Activated naive CD4-positive, alpha-beta T cell (primary cell): Measurements from ENCODE around the gene PRKCE.

Source experiments
- DNase-seq, 4 experiments: peaks; one replicate each; lab custom pipeline; 2025; lab: John Stamatoyannopoulos, UW

Gene PRKCE

DNA sequence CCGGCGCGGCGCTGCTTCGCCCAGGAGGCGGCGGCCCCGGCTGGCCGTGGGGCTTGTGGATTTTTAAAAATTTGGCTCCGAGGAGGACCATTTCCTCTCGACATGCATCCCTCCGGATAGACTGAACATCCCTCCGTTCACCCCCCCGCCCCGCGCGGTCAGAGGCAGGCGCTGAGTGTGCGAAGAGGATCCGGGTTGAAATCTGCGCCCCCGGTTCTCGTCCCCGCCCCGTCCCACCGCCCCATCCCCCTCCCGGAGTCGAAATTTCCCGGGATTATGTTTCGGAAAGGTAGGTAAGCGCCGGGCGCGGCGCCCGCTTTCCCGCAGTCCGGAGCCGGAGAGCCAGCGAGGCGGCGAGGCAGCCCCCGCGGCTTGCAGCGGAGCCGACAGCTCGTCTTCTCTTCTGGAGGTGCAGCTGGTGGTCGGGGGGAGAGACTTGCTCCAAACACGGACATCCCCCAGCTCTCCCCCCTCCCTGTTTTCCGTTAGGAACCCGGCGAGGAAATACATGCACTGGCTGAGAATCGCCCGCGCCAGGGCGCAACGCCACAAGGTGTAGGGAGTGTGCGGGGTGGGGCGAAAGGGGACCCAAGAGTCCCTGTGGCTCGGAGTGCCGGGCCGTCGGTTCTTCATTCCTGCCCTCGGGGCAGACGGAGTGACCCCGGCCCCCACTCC, at the start of gene PRKCE:
Gene PRKCE, plus strand, starts transcription at position 261 of the 675 bp plus-strand sequence.
- DNase-seq: peak; percentile 32 to 58 (median 41)

DNA sequence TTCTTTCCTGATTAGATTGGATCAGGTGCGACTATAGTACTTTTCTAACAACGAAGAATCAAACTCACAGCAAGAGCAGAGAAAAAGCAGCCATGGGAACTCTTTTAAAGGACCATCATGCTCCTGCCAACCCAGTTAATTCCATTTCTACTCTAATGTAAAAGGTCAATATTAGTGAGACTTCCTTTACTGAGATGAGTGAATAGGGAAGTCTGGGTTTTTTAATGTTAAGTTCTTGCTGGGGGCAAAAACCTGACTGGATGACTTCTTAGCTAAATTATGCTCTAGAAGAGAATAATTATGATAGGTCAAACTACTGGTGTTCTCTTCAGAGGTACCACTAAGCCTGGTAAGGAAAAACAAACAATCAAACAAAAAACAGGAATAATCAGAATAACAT, 48.9 kb upstream of the PRKCE start:
- DNase-seq: no peak

GRCh38 chr2:45605116-45605515, 46.4 kb upstream of the PRKCE start:
- DNase-seq: no peak

- DNase-seq: no peak
Observed at GRCh38 chr2:45606796-45607195, 44.7 kb upstream of the PRKCE start.

DNA sequence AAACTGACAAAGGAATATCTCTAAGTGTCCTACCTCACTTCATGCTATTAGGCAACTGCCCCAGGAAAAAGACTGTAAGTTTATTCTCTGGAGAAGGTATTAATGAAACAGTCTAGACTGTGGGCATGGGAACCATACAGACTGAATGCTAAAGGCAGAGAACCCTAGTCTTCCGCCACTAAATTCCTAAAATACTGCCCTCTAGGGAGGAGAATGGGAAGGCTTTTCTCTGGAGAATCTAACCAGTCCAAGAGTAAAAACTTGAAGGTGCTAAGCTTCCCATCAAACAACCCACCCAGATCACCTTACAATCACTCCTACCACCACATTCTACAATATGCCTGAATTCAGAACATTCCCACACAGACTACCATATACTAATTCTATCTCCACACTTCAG, 43.8 kb upstream of the PRKCE start:
- no peak for DNase-seq

DNA sequence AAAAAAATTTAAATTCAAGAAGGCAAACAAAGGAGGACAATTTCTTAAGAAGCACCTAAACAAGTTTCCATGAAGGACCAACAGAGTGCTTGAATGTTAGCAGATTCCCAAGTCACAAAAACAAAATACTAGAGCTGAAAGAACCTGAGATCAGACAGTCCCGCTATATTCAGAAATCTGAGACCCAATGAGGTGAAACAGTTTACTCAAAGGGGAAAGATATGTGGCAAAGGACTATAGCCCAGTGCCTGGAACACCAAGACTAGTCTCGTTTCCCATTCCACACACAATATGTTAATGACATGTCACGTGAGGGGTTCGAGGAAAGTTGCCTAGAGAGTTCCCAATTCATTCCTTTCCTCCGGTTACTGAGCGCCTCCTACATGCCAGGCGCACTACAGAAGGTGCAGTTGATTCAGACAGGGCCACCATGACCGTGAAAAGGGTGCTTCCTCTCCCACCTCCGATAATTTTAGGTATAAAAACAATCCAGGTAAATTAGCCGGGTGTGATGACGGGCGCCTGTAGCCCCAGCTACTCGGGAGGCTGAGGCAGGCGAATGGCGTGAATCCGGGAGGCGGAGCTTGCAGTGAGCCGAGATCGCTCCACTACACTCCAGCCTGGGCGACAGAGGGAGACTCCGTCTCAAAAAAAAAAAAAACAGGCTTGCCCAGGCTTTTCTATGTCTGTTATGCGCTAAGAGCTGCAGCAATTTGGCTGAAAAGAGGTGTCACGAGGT, 41.0 kb upstream of the PRKCE start:
- DNase-seq: peak; percentile 2 to 10 (median 8)

- peak; percentile 49 to 70 (median 68) for DNase-seq
Observed at GRCh38 chr2:45611020-45611859, 40.2 kb upstream of the PRKCE start, which contains the start of gene SRBD1. SRBD1 (minus strand) TSS chr2:45611267; CDS start chr2:45605441, 5,826 bp downstream.

- no peak for DNase-seq
Observed at GRCh38 chr2:45612285-45612684, 39.2 kb upstream of the PRKCE start.

DNA sequence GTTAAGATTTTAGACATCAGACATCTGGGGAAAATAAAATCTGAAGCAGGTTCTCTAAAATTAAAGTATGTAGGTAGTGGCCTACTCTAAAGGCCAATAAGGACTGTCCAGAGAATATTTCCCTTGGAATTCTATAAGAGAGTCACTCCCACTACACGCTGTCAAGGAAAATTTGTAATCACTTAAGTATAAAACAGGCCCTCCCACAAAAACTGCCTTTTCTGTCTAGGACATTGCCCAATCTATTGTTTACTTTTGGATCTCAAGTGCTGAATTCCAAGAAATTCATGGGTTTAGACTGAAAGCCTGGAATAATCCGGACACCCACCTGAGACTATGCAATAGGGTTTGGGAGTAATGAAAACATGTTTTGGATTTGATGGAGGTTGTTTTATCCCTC, 38.7 kb upstream of the PRKCE start:
- no peak for DNase-seq

DNA sequence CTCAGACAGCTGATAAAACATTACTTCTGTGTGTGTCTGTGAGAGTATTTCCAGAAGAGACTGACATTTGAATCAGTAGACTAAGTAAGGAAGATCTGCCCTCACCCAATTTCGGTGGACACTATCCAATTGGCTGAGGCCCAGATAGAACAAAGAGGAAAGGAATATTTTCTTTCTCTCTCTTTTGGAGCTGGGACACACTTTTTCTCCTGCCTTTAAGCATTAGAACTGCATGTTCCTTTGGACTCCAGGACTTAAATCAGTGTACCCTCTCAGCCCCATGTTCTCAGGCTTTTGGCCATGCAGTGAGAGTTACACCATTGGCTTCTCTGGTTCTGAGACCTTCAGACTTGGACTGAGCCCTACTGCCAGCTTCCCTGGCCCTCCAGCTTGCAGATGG, 37.1 kb upstream of the PRKCE start:
- no peak for DNase-seq

DNA sequence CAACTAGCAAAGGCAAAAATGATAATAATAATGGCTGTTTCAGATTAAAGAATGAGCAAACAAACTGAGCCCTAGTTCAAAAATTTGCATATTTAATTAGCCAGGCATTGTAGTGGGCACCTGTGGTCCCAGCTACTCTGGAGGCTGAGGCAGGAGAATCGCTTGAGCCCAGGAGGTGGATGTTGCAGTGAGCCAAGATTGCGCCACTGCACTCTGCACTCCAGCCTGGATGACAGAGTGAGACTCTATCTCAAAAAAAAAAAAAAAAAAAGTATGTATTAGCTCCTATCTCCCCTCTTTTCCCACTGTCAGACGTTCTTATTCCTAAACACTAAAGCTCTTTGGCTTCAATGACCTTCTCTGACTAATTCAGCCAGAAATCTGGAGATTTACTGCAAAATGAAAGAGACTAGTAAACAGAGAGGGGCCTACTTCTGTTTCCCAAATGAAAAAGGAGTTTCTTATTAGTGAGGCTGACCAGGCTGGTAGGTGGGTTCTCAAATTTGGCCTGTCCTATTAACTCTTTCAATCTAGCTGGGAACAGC, 36.5 kb upstream of the PRKCE start:
- DNase-seq: no peak

DNA sequence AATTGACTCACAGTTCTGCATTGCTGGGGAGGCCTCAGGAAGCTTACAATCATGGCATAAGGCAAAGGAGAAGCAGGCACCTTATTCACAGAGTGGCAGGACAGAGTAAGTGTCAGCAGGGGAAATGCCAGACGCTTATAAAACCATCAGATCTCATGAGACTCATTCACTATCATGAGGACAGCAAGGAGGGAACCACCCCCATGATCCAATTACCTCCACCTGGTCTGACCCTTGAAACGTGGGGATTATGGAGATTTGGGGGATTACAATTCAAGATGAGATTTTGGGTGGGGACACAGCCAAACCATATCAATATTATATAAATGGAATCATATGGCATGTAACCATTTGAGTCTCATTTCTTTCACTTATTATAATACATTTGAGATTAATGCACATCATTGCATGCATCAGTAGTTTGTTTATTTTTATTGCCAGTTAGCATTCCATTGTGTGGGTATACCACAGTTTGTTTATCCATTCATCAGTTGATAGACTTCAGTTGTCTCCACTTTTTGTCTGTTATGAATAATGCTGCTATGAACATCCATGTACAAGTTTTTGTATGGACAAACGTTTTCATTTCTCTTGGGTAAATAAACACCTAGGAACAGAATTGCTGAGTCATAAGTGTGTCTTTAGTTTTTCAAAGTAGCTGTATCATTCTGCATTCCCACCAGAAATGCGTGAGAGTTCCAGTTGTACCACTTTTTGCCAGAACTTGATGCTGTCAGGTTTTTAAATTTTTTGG, 34.6 kb upstream of the PRKCE start:
- no peak for DNase-seq

DNA sequence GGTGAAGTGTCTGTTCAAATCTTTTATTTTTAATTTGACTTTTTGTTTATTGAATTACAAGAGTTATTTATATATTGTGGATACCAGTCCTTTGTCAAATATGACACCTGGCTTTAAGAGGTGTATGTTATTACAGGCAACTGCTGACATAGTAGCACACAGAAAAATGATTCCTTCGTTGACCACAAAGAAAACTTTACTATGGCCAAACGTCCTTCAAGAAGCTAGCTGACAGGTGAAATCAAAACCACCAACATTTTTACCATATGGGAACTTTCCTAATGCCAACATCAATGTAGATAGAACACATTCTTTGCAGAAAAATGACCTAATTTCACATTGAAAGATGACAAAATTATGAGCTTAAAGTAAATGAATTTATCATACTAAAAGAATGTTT, 34.0 kb upstream of the PRKCE start:
- DNase-seq: no peak

DNA sequence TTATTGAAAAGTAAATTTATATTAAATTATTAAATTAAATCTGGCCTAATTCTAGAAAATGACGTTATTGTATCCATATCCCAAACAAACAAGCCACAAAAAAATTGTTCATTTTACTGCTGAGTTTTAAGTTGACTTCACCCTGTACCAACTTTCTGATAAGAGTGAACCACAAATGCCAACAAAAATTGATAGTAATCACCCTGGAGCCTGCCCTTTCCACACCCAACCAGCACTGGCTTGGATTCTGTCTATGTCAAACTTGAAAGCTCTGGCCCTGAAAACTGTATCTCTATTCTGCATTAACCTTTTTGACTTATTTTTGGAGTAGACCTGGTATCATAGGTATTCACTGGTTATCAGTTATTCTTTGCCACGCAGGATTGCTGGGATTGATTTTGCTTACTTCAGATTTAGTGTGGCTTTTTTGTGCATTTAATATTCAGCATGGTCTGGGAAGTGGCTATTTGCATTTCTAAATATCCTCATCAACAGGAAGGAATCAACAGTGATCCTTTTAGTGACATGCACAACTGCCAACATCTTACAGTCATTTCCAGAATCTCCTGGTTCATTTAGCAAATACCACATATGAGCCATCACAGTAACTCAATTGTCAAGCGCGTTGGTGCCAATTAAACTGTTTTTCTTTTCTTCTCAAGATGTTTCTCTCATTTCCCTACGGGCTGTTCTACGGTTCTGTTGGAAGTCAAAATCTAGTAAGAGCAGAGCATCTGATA, 29.0 kb upstream of the PRKCE start:
- no peak for DNase-seq

GRCh38 chr2:45623098-45623497, 28.4 kb upstream of the PRKCE start:
- no peak for DNase-seq

- DNase-seq: no peak
Observed at GRCh38 chr2:45625824-45626223, 25.7 kb upstream of the PRKCE start.

- DNase-seq: no peak
Observed at GRCh38 chr2:45626387-45627221, 24.9 kb upstream of the PRKCE start.

DNA sequence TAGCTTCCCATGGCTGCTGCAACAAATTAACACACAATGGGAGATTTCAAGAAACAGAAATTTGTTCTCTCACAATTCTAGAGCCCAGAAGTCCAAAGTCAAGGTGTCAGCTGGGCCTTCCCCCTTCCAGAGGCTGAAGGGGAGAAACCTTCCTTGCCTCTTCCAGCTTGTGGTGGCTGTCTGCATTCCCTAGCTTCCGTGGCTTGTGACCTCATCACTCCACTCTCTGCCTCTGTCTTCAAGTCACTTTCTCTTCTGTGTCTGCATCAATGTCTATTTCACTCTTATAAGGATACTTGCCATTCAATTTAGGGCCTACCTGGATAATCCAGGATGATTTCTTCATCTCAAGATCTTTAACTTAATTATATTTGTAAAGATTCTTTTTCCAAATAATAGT, 23.6 kb upstream of the PRKCE start:
- no peak for DNase-seq

DNA sequence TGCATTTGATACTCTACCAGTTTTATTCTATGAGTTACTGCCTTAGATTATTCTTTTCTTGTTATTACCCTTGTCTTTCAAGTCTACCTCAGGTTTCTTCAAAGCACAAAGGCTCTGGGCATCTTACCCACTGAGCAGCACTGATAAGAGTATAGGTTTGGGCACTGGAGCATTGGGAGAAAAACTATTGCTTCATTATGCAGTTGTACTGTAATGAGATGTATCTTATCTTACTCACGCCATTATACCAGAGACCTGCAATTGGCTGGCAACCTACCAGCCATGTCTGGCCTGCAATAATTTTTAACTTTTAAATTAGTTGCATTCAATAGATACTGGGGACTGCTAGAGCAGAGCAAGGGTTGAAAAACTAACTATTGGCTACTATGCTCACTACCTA, 21.5 kb upstream of the PRKCE start:
- no peak for DNase-seq

DNA sequence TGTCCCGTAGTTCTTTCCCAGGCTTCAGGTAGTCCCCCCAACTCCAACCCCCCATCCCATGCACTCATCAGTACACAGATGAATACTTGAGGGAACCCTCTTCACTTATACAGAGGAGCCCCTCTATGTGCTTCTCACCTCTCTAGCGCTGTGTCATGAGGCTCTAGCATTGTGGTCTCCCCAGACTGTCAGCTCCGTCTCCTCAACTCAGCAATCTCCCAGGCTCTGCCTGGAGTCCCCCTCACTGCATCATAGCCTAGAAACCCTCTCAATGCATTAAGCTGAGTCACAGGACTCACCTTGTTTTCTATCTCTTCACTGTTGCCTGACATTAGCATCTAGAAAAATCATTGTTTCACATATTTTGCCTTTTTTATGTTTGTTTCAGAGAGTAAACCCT, 20.2 kb upstream of the PRKCE start:
- DNase-seq: no peak
